ENCODE data around the gene KCNIP1. TPM values are rescaled to one million over a fixed set of nuclear protein-coding genes. Genes with fewer than 3 reads are reported as not detected.

The KCNIP1 gene
- total RNA-seq, 1 experiment from 2014 or later = not detected

GRCh38 chr5:170771496-170771895, 267.7 kb downstream of the KCNIP1 start:
- Histone ChIP-seq H3K9me3 (ENCODE audit: control insufficient read depth, insufficient read depth, low read depth, low read length) (no peaks in the 10 kb centered on the region), H3K27me3 (ENCODE audit: control insufficient read depth, insufficient read depth, low read length) (peaks cover 9% of the 10 kb centered on the region; the same call in 1 of the 2 replicates), H3K27ac (ENCODE audit: low read length) (no peak overlapping the region), H3K4me1 (ENCODE audit: control insufficient read depth, insufficient read depth, low read length) (no peaks in the 10 kb centered on the region), H3K4me3 (ENCODE audit: low read depth in 2 of 2, low read length in 2 of 2) (no peak overlapping the region), H3K36me3 (ENCODE audit: control insufficient read depth, insufficient read depth, low read length) (no peaks in the 10 kb centered on the region)
- TF ChIP-seq SIN3A (IDR thresholded peaks at IDR 0.05; ENCODE audit: borderline replicate concordance, insufficient read depth, low read depth, low read length) (no peak), POLR2AphosphoS5 (IDR thresholded peaks at IDR 0.05; ENCODE audit: low read depth, low read length) (no peak), TCF7L2 (IDR thresholded peaks at IDR 0.05; ENCODE audit: low read depth, low read length) (no peak), CTCF (IDR thresholded peaks at IDR 0.05) (no peak)
- TF ChIP-seq, protein P1, sequence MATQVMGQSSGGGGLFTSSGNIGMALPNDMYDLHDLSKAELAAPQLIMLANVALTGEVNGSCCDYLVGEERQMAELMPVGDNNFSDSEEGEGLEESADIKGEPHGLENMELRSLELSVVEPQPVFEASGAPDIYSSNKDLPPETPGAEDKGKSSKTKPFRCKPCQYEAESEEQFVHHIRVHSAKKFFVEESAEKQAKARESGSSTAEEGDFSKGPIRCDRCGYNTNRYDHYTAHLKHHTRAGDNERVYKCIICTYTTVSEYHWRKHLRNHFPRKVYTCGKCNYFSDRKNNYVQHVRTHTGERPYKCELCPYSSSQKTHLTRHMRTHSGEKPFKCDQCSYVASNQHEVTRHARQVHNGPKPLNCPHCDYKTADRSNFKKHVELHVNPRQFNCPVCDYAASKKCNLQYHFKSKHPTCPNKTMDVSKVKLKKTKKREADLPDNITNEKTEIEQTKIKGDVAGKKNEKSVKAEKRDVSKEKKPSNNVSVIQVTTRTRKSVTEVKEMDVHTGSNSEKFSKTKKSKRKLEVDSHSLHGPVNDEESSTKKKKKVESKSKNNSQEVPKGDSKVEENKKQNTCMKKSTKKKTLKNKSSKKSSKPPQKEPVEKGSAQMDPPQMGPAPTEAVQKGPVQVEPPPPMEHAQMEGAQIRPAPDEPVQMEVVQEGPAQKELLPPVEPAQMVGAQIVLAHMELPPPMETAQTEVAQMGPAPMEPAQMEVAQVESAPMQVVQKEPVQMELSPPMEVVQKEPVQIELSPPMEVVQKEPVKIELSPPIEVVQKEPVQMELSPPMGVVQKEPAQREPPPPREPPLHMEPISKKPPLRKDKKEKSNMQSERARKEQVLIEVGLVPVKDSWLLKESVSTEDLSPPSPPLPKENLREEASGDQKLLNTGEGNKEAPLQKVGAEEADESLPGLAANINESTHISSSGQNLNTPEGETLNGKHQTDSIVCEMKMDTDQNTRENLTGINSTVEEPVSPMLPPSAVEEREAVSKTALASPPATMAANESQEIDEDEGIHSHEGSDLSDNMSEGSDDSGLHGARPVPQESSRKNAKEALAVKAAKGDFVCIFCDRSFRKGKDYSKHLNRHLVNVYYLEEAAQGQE (IDR thresholded peaks at IDR 0.05; ENCODE audit: insufficient read depth in 1 of 2, low read depth in 2 of 2, low read length in 1 of 2) = no peak
- POLR2A ChIA-PET = no interaction called here
- CTCF ChIA-PET = no interaction called here
- intact Hi-C loops (cut with micrococcal nuclease; ENCODE audit: unreplicated experiment) (no loop called here), in situ Hi-C loops (cut with HindIII; ENCODE audit: low pct_unique_long_range_greater_than_20kb, low sequenced_read_pairs) (no loop called here)
- ATAC-seq (no peak), DNase-seq (ENCODE audit: low read depth, low spot score) (no peak)
- BruUV-seq (replicated peaks) = no TSS peak

DNA sequence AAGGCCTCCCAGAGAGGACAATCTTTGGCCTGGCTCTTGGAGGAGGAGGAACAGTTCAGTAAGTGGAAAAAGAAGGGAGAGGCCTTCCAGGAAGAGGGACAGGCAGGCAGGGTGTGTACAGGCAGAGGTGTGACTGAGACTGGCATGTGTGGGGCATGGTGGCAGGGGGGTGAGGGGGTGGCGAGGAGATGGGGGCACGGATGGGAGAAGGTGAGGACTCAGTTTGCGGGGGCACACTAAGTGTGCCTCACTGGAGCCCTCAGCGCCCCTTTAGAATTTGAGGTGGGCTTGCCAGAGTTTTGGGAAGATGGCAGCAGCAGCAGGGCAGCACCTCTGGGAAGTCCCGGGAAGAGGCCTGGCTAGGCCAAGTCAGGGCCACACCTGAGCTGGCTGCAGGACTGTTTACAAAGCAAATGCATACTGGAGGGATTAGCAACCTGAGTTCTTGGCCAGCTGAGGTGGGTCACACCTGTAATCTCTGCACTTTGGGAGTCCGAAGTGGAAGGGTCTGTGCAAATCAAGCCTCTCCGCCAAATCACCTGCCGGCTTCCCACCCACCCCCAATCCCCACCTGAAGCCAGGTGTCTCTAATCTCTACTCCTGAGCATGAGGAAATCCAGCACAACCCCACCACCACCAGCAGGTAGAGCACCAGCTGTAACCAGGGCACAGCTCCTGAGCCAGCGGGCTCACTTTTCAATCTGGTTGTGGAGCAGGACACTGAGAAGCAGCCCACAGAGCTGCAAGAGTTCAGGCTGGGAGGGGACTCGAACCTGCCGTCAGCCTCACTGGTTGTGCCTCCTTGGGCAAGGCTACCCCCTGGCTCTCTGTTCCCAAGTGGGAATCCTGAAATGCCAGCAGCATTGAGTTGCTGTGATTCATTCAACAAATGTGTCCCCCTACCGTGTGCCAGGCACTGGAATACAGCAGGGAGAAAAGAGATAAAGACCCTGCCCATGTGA, 269.5 kb downstream of the KCNIP1 start:
- ChIA-PET CTCF (no interaction called here), POLR2A (no interaction called here)
- intact Hi-C loops (cut with micrococcal nuclease; ENCODE audit: unreplicated experiment) = no loop called here
- Histone ChIP-seq H3K4me1 (ENCODE audit: control insufficient read depth, insufficient read depth, low read length) (no peaks in the 10 kb centered on the region), H3K9me3 (ENCODE audit: control insufficient read depth, insufficient read depth, low read depth, low read length) (no peaks in the 10 kb centered on the region), H3K4me3 (ENCODE audit: low read depth in 2 of 2, low read length in 2 of 2) (no peak overlapping the region), H3K27me3 (ENCODE audit: control insufficient read depth, insufficient read depth, low read length) (peaks cover 6% of the 10 kb centered on the region; the same call in 1 of the 2 replicates), H3K27ac (ENCODE audit: low read length) (no peak overlapping the region), H3K36me3 (ENCODE audit: control insufficient read depth, insufficient read depth, low read length) (no peaks in the 10 kb centered on the region)
- TF ChIP-seq TCF7L2 (IDR thresholded peaks at IDR 0.05; ENCODE audit: low read depth, low read length) = no peak
- TF ChIP-seq, protein P1 (IDR thresholded peaks at IDR 0.05; ENCODE audit: insufficient read depth in 1 of 2, low read depth in 2 of 2, low read length in 1 of 2) = no peak
- in situ Hi-C loops (cut with HindIII; ENCODE audit: low pct_unique_long_range_greater_than_20kb, low sequenced_read_pairs) = no loop called here
- no TSS peak for BruUV-seq (replicated peaks)
- DNase-seq (ENCODE audit: low read depth, low spot score) (no peak), ATAC-seq (no peak)

Data from Panc1 (cell line).